ENCODE results near the gene OCA2.
"Not testable (repeated sequence)": the region's sequence is repeated elsewhere in the genome, so short reads cannot be mapped to it uniquely, and the experiment has no call there.

OCA2 gene

GRCh38 chr15:28121577-28121976 lies 22.5 kb upstream of the OCA2 start:
- DNase-seq (ENCODE audit: low read depth in 2 of 3, low spot score in 2 of 3): not testable (repeated sequence)

GRCh38 chr15:28120359-28120640 lies 21.2 kb upstream of the OCA2 start:
- no peak for DNase-seq (ENCODE audit: low read depth in 2 of 3, low spot score in 2 of 3)

GRCh38 chr15:28118531-28118930 lies 19.4 kb upstream of the OCA2 start:
- DNase-seq (ENCODE audit: low read depth in 2 of 3, low spot score in 2 of 3): no peak

GRCh38 chr15:28118083-28118482 lies 19.0 kb upstream of the OCA2 start:
- DNase-seq (ENCODE audit: low read depth in 2 of 3, low spot score in 2 of 3): no peak

- no peak for DNase-seq (ENCODE audit: low read depth in 2 of 3, low spot score in 2 of 3)
Observed at GRCh38 chr15:28117432-28117990, 18.4 kb upstream of the OCA2 start.

GRCh38 chr15:28116521-28117431 lies 17.7 kb upstream of the OCA2 start:
- DNase-seq (ENCODE audit: low read depth in 2 of 3, low spot score in 2 of 3): no peak

- no peak for DNase-seq (ENCODE audit: low read depth in 2 of 3, low spot score in 2 of 3)
Observed at GRCh38 chr15:28115871-28116270, 16.8 kb upstream of the OCA2 start.

- no peak for DNase-seq (ENCODE audit: low read depth in 2 of 3, low spot score in 2 of 3)
Observed at GRCh38 chr15:28114721-28115622, 15.9 kb upstream of the OCA2 start.

- DNase-seq (ENCODE audit: low read depth in 2 of 3, low spot score in 2 of 3): no peak
Observed at GRCh38 chr15:28114114-28114455, 15.0 kb upstream of the OCA2 start.

GRCh38 chr15:28113394-28114113 lies 14.4 kb upstream of the OCA2 start:
- DNase-seq (ENCODE audit: low read depth in 2 of 3, low spot score in 2 of 3): no peak

GRCh38 chr15:28112962-28113361 lies 13.8 kb upstream of the OCA2 start:
- DNase-seq (ENCODE audit: low read depth in 2 of 3, low spot score in 2 of 3): no peak

- DNase-seq (ENCODE audit: low read depth in 2 of 3, low spot score in 2 of 3): no peak
Observed at GRCh38 chr15:28112101-28112760, 13.1 kb upstream of the OCA2 start.

- no peak for DNase-seq (ENCODE audit: low read depth in 2 of 3, low spot score in 2 of 3)
Observed at GRCh38 chr15:28111543-28111942, 12.4 kb upstream of the OCA2 start.

GRCh38 chr15:28110481-28110881 lies 11.4 kb upstream of the OCA2 start:
- no peak for DNase-seq (ENCODE audit: low read depth in 2 of 3, low spot score in 2 of 3)

GRCh38 chr15:28109626-28110455 lies 10.7 kb upstream of the OCA2 start:
- no peak for DNase-seq (ENCODE audit: low read depth in 2 of 3, low spot score in 2 of 3)

- no peak for DNase-seq (ENCODE audit: low read depth in 2 of 3, low spot score in 2 of 3)
Observed at GRCh38 chr15:28107904-28108275, 8.8 kb upstream of the OCA2 start.

- DNase-seq (ENCODE audit: low read depth in 2 of 3, low spot score in 2 of 3): no peak
Observed at GRCh38 chr15:28107111-28107903, 8.2 kb upstream of the OCA2 start.

GRCh38 chr15:28106294-28107110 lies 7.4 kb upstream of the OCA2 start:
- no peak for DNase-seq (ENCODE audit: low read depth in 2 of 3, low spot score in 2 of 3)

Measured in activated CD8-positive, alpha-beta memory T cell treated with anti-CD3 and anti-CD28 coated beads for 48 hours (primary cell).